Tongue (tissue), 2 donors: ENCODE results near the gene PDE6G. TPM values are rescaled to one million over a fixed set of nuclear protein-coding genes. Genes with fewer than 3 reads are reported as not detected.
"Not testable (repeated sequence)": the region's sequence is repeated elsewhere in the genome, so short reads cannot be mapped to it uniquely, and the experiment has no call there.

Source experiments
- DNase-seq: peaks from one replicate; pipeline ENCODE4 v3.0.0-alpha.2; 2015
- total RNA-seq: library from RNA; depleted of rRNA; stranded (reverse); fragments of >200 nt; gene quantifications from one replicate; pipeline ENCODE4 v1.2.3, GENCODE V29; 2014

The PDE6G gene
- total RNA-seq, 1 donor from 2014 or later = not detected

DNA sequence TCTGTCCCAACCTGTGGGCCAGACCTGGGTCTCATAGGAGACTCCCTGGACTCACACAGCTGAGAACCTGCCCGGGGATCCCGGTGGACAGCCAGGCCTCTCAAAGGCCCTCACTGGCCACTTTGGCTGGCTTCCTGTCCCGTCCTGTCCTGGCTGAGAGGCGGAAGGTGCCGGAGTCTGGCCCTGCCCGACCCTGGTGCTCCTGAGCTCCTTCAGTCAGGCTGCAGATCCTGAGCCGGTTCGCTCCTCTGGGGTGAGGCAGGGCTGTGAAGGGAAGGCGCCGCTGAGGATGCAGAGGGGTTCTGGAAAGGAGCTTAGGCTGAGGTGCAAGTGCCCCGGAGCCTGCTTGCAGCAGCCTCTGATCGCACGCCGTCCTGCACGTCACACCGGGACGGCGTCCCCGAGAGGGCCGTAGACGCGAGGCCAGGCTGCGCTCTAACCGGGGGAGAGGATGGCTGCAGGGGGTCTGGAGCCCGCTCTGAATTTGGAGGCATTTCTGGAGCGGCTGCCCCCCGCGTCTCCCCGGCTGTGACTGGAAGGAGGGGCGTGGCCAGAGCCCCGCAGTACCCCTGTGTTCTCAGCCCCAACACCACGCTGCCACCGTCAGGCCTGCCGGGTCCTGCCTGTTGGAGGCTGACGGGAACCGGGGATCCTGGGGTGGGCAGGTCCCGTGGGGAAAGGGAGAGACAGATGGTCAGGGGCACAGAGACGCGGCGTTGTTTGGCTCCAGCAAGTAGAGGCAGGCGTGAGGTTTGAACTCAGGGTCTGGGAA is 31.6 kb upstream of the PDE6G start:
- DNase-seq = no peak

DNA sequence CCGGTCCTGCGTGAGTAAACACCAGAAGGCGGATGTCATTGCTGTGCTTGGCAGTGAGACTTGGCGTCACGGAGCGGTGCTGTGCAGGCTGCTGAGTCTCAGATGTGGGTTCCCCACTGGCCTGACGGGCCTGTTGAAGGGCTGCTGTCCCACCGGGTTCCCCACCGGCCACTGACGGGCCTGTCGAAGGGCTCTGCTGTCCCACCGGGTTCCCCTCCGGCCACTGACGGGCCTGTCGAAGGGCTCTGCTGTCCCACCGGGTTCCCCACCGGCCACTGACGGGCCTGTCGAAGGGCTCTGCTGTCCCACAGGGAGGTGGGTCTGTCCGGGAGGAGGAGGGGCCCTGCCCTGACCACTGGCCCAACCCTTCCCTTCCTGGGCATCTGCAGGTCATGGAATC is 30.3 kb upstream of the PDE6G start:
- no peak for DNase-seq

GRCh38 chr17:81685108-81685507 is 28.8 kb upstream of the PDE6G start:
- no peak for DNase-seq

GRCh38 chr17:81684442-81684911 is 28.1 kb upstream of the PDE6G start:
- DNase-seq = no peak

DNA sequence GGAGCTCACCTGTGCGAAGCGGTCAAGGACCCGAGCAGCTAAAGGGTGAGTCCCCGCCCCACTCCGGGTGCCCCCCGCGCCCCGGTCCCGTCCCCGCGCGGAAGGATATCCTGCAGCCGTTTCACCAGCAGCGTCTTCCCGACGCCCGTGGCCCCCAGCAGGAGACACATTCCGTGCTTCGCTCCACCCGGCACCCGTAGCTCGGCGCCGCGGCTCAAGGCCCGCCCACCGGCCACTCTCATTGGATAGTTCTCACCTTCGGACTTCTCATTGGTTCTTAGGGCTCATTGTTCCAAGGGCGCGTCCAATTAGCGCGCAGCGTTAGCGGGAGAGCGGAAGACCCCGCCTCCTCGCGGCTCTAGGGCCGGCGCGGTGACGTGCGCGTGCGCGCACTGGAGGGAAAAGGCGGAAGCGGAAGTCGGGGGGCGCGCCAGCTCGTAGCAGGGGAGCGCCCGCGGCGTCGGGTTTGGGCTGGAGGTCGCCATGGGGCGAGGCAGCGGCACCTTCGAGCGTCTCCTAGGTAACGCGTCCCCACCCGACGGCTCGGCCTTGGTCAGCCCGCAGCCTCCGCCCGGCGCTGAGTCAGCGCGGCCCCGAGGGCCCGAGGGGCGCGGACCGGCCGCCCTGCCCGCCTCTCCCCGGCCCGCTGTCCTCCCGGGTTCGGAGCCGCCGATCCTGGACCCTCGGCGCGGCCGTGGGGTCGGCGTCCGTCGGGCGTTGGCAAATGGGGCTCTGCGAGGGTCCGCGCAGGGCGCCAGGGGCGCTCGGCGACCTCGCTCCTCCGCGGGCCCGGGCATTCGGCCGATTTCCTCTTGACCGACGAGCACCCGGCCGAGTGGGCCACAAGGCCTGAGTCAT is 27.5 kb upstream of the PDE6G start, which contains the start of the genes ARL16 and HGS:
Gene ARL16 (minus strand): TSS at position 214 of the 858 bp plus-strand sequence. CDS start 44 bp downstream, at position 170.
Gene HGS (plus strand): TSS at position 428 of the 858 bp plus-strand sequence. CDS start 56 bp downstream, at position 484.
- DNase-seq = peak; percentile 99

DNA sequence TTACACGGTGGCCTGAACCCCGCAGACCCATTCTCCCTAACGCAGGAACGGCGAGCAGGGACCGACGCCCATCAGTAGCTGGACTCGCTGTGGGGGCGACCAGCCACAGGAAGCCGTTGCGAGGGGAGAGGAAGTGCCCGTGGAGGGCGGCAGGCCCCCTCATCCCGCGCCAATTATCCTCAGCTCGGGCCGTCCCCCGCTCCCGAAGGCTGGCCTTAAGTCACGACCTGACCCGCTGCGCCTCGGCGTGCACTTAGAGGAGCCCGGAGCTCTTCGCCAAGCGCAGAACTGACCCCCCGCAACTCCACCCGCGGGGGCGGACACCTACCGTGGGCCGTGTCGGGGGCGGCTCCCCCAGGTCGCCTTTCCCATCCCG is 26.9 kb upstream of the PDE6G start:
- DNase-seq = peak; percentile 28

DNA sequence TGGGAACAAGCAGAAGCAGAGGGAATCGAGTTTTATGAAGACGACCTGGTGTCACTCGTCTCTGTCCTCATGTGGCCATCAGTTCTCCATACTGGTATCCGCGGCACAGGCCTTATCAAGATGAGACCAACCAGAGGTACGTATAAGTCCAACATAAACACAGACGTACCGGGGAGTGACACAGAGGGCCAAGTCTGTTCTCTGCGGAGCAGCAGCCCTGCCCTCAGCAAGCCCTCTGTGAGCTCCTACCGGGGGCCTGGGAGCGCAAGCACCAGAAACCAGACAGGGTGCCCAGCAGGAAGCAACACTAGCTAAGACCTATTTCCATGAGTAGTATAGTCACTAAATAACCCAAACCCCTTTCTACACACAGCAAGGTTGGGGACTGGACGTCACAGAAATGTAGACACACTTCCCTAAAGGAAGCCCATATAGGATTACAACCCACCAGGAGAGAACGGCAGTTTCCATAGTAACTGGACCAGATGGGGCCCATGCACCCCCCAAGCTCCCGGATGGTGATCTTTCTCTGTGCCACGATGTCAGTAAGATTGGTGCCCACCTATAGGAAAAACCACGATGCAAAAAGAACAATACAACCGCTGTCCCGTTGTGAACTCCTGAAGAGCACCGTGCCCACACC is 26.3 kb upstream of the PDE6G start:
- DNase-seq = no peak

DNA sequence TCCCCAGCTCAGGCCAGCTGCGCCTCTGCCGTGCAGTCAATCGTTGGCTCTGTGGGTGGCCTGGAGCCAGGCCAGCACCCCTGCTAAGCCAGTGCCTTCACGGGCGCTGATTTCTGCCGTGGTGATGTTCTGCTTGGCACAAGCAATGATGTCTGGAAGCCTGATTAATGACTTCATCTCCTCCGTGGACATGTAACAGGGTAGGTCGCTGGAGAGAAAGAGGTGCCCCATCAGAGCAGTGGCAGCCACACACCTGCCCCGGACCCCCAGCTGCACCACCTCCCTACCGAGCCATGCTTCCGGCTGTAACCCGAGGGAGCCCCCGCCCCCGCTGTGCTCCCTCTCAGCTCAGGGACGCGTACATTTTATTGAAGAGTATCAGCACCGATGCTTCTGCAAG is 25.3 kb upstream of the PDE6G start:
- no peak for DNase-seq

GRCh38 chr17:81680150-81680549 is 23.8 kb upstream of the PDE6G start:
- DNase-seq = no peak

- DNase-seq = no peak
These were observed 20.6 kb upstream of the PDE6G start for GRCh38 chr17:81676906-81677305.

DNA sequence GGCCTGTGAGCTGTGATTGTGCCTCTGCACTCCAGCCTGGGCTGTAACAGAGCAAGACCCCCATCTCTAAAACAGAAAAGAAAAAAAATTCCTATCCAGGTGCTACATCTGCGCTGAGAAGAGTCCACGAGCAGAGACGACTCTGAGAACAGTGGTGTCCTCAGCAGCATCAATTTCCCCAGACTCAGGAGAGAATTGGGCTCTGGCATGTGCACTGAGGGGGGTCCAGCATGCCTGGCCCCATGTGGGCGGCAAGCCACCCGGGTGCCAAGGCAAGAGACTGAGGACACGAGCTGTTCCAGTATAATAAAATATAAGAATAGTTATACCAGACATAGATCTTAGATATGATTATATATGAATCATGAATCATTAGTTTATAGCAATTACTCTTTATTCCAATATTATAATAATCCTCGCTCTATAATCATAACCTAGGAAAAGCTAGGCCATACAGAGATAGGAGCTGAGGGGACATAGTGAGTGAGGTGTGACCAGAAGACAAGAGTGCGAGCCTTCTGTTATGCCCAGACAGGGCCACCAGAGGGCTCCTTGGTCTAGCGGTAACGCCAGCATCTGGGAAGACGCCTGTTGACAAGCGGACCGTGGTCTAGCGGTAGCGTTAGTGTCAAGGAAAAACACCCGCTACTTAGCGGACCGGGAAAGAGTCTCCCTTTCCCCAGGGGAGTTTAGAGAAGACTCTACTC is 19.3 kb upstream of the PDE6G start:
- not testable (repeated sequence) for DNase-seq

- no peak for DNase-seq
These were observed 17.4 kb upstream of the PDE6G start for GRCh38 chr17:81673561-81674258.

DNA sequence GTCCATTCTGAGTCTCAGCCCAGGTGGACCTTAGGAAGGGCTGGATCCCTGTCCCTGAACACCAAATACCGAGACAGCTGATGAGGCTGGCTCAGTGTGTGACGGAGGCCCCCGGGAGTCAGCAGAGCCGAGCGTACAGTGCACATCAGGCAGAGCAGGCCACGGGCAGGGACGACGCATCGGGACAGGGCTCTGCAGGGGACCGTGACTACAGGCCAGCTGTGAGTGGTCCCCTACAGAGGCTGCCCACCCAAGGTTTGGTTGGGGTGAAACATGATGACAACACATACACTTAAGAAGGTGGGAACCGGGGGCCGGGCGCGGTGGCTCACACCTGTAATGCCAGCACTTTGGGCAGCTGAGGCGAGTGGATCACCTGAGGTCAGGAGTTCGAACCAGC is 16.6 kb upstream of the PDE6G start:
- no peak for DNase-seq

- no peak for DNase-seq
These were observed 16.2 kb upstream of the PDE6G start for GRCh38 chr17:81672504-81672903.

- DNase-seq = no peak
These were observed 11.4 kb upstream of the PDE6G start for GRCh38 chr17:81667754-81668153.

GRCh38 chr17:81666342-81667191 is 10.2 kb upstream of the PDE6G start, which contains the start of the genes CCDC137 and OXLD1:
TSS of gene CCDC137 (plus strand) at chr17:81666737. CDS start at chr17:81666767, 30 bp downstream.
TSS of gene OXLD1 (minus strand) at chr17:81666605. CDS start at chr17:81666577, 28 bp downstream.
- peak; percentile 98 for DNase-seq

DNA sequence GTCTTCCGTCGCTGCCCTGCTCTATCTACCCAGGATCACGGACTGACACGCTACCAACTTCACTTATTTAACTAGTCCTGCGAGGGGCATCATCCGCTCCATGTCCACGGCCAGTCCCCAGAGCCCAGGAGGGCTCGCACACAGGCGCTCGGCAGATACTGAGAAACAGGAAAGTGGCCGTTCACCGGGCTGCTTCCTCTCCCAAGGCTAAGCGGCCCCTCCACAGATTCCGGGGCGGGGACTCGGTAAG is 9.7 kb upstream of the PDE6G start:
- DNase-seq = no peak

DNA sequence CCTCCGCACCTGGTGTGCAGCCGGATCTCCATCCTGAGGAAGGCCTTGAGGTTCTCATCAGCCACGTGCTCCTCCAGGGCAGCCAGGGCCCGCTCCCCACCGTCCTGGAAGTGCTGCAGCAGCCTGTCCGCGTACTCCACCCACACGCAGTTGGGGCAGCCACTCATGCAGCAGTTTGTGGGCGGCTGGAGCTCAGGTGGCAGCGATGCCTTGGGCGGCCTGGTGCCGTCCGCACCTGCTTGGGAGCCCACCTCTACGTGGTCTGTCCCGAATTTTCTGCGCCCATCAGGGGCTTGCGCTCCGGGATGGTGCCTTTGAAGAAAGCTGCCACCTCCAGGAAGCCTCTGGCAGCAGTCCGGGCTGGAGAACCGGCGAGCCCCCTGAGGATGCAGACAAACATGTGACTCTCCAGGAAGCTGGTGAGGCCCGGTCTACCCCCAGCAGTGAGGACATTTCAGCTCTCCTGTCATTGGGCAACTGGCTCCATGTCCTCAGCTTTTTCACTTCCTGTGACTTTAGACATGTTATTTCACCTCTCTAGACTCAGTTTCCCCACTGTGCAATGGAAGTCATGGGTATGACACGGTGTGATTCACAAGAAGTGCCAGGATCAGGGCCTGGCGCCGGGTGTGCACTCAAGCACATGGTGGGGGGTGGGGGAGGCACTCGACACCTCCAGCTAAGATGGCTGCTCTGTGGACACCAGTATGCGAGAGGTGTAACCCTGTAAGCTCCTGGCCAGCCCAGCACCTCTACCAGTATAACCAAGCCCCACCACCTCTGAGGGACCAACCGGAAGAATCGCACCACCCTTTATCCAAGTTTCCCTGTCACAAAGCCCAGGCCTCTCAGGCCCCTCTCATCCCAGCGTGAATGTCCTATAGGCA is 9.1 kb upstream of the PDE6G start:
- DNase-seq = no peak

GRCh38 chr17:81664051-81664470 is 7.7 kb upstream of the PDE6G start:
- DNase-seq = no peak
